ENCODE measurements around the gene CDH22. TPM values are rescaled to one million over a fixed set of nuclear protein-coding genes. Genes with fewer than 3 reads are reported as not detected.

Gene CDH22
- total and polyA plus RNA-seq, 11 donors: 0.03 to 0.90 (median 0.48) TPM

GRCh38 chr20:46126440-46127056 lies 181.8 kb downstream of the CDH22 start:
- Histone ChIP-seq H3K27ac (no peak overlapping the region), H3K4me1 (peaks cover 0 to 24% (median 12%) of the 10 kb centered on the region in 12 donors), H3K9me3 (no peaks in the 10 kb centered on the region), H3K27me3 (peaks cover 0 to 3% (median 0%) of the 10 kb centered on the region in 9 donors), H3K36me3 (peaks cover 0 to 69% (median 32%) of the 10 kb centered on the region in 9 donors), H3K4me3 (no peak overlapping the region)
- ATAC-seq (no peak), DNase-seq (no peak)
- 79 to 90% (median 81%) methylated on average over 5 of the region's 5 CpGs for WGBS, 4 donors
- no peak for TF ChIP-seq POLR2A (IDR thresholded peaks at IDR 0.05)
- TF ChIP-seq CTCF (IDR thresholded peaks at IDR 0.05): no peak
- intact Hi-C loops (cut with DNase I): no loop called here

Other genes with a start within 250 kb of the CDH22 start
- 10 to 100 TPM in 7 of 9 donors, 1 to 10 TPM in 2; 9.5 to 17.4 (median 12.5) TPM for gene NCOA5, start 218.5 kb downstream of the CDH22 start, total RNA-seq
- 10 to 100 TPM in 1 of 2 donors, 1 to 10 TPM in 1; 5.7 to 11.9 TPM for gene NCOA5, start 218.5 kb downstream of the CDH22 start, polyA plus RNA-seq
- gene CD40, start 190.2 kb downstream of the CDH22 start, total RNA-seq: 10 to 100 TPM in 2 of 9 donors, 1 to 10 TPM in 7; 3.5 to 38.3 (median 5.7) TPM
- 1 to 10 TPM; 4.7 to 5.5 TPM for gene CD40, start 190.2 kb downstream of the CDH22 start, polyA plus RNA-seq
- gene ELMO2, start 98.1 kb upstream of the CDH22 start, total RNA-seq: 10 to 100 TPM; 22.7 to 57.5 (median 34.5) TPM
- 10 to 100 TPM; 14.6 to 29.0 TPM for gene ELMO2, start 98.1 kb upstream of the CDH22 start, polyA plus RNA-seq
- gene ZNF334, start 205.1 kb upstream of the CDH22 start, total RNA-seq: 1 to 10 TPM in 6 of 9 donors, under 1 TPM in 3; 0.31 to 2.5 (median 1.3) TPM
- under 1 TPM; 0.78 to 0.95 TPM for gene ZNF334, start 205.1 kb upstream of the CDH22 start, polyA plus RNA-seq
- gene OCSTAMP, start 242.2 kb upstream of the CDH22 start, total RNA-seq: not detected
- not detected for gene OCSTAMP, start 242.2 kb upstream of the CDH22 start, polyA plus RNA-seq